Right cardiac atrium (tissue), 5 donors: ENCODE data around the gene KIR2DL1. TPM values are rescaled to one million over a fixed set of nuclear protein-coding genes. Genes with fewer than 3 reads are reported as not detected.
"Not testable (repeated sequence)": the region's sequence is repeated elsewhere in the genome, so short reads cannot be mapped to it uniquely, and the experiment has no call there.

Experiments
- ATAC-seq, 2 donors: fragments of 200-7000 bp; cut with Tn5 transposase; one replicate each; pipeline versions ENCODE4 v1.8.0 to v1.9.1; 2020; ENCODE audit warnings: moderate library complexity in 2 of 2, mild to moderate bottlenecking in 1 of 2
- DNase-seq, 3 donors: peaks; one replicate each; pipeline ENCODE4 v3.0.0-alpha.2; 2020
- H3K27ac ChIP-seq: one replicate; pipeline ENCODE4 v1.5.1; 2013; ENCODE audit warnings: mild to moderate bottlenecking, low read length, control low read depth, moderate library complexity
- H3K27me3 ChIP-seq: one replicate; pipeline ENCODE4 v1.6.1; 2013; ENCODE audit not compliant: control insufficient read depth, insufficient read depth
- H3K4me1 ChIP-seq: one replicate; pipeline ENCODE4 v1.6.1; 2013; ENCODE audit warnings: low read length; ENCODE audit not compliant: control insufficient read depth, insufficient read depth
- H3K4me3 ChIP-seq: one replicate; pipeline ENCODE4 v1.5.1; 2013; ENCODE audit warnings: low read length, control low read depth
- H3K9me3 ChIP-seq: one replicate; pipeline ENCODE4 v1.6.1; 2013; ENCODE audit warnings: low read length; ENCODE audit not compliant: control insufficient read depth
- WGBS: extraction: QIAGEN DNeasy Blood & Tissue Kit; methylation state at CpG from one replicate; pipeline ENCODE4 v1.1.7; 2013; 5-methylcytosine and 5-hydroxymethylcytosine counted together
- intact Hi-C, 4 donors: fragments of 100-400 bp; cut with DNase I; formaldehyde crosslinking; loops; one replicate each; pipeline versions ENCODE4 v1.11.0 to v1.14.0; 2022 to 2023
- polyA plus RNA-seq: library from polyadenylated mRNA; stranded (reverse); fragments of 200-250 nt; gene quantifications from one replicate; pipeline ENCODE4 v1.2.3, GENCODE V29; 2013
- total RNA-seq, 4 donors: library from RNA; stranded (reverse); fragmentation: NEBNext Ultra II Directional; extraction: Animal tissue kit (Norgen Biotek cat#: 25700); gene quantifications; one replicate each; pipeline ENCODE4 v1.2.1, GENCODE V29; 2021
- donor health status: healthy with polysubstance abuse.
- donor health status: DM: no; HTN: yes; CAD: no.
- donor health status: DM: no; HTN: no; CAD: no.
- donor health status: DM: no; HTN: yes; CAD: no; lungs with severe emphysema.
- donor health status: DM: yes; HTN: yes; CAD: no.

Gene KIR2DL1
- total and polyA plus RNA-seq, 5 donors = 0.11 TPM; not detected in 4

- ATAC-seq, H3K4me3 ChIP-seq, H3K27me3 ChIP-seq, H3K4me1 ChIP-seq, H3K9me3 ChIP-seq, intact Hi-C loops, H3K27ac ChIP-seq, DNase-seq: not testable (repeated sequence)
- 71% methylated on average over 13 of the region's 15 CpGs for WGBS
These were observed 1.7 kb downstream of the KIR2DL1 start for GRCh38 chr19:54771018-54771960.

- ATAC-seq, H3K4me3 ChIP-seq, H3K27me3 ChIP-seq, intact Hi-C loops, H3K27ac ChIP-seq, H3K9me3 ChIP-seq, DNase-seq, H3K4me1 ChIP-seq: not testable (repeated sequence)
- WGBS = 41% methylated on average over 2 of the region's 2 CpGs
These were observed 3.1 kb downstream of the KIR2DL1 start for GRCh38 chr19:54772666-54773065.

GRCh38 chr19:54775095-54775815 lies 5.7 kb downstream of the KIR2DL1 start:
- 69% methylated on average over 12 of the region's 12 CpGs for WGBS
- ATAC-seq, H3K27ac ChIP-seq, DNase-seq, H3K4me1 ChIP-seq, H3K27me3 ChIP-seq, intact Hi-C loops, H3K4me3 ChIP-seq, H3K9me3 ChIP-seq: not testable (repeated sequence)

GRCh38 chr19:54775830-54776229 lies 6.2 kb downstream of the KIR2DL1 start:
- H3K4me1 ChIP-seq, H3K27me3 ChIP-seq, H3K9me3 ChIP-seq, ATAC-seq, H3K4me3 ChIP-seq, H3K27ac ChIP-seq, intact Hi-C loops, DNase-seq: not testable (repeated sequence)
- WGBS = 60% methylated on average over 8 of the region's 8 CpGs

GRCh38 chr19:54777851-54778250 lies 8.3 kb downstream of the KIR2DL1 start:
- DNase-seq, H3K4me3 ChIP-seq, H3K27ac ChIP-seq, H3K4me1 ChIP-seq, H3K9me3 ChIP-seq, ATAC-seq, H3K27me3 ChIP-seq, intact Hi-C loops: not testable (repeated sequence)
- 35% methylated on average over 3 of the region's 4 CpGs for WGBS

GRCh38 chr19:54778896-54779295 lies 9.3 kb downstream of the KIR2DL1 start:
- H3K27ac ChIP-seq, DNase-seq, H3K4me1 ChIP-seq, H3K4me3 ChIP-seq, H3K27me3 ChIP-seq, H3K9me3 ChIP-seq, ATAC-seq, intact Hi-C loops: not testable (repeated sequence)
- 46% methylated on average over 7 of the region's 7 CpGs for WGBS

- H3K27ac ChIP-seq, DNase-seq, H3K9me3 ChIP-seq, H3K27me3 ChIP-seq, intact Hi-C loops, H3K4me3 ChIP-seq, ATAC-seq, H3K4me1 ChIP-seq: not testable (repeated sequence)
- 64% methylated on average over 4 of the region's 4 CpGs for WGBS
These were observed 13.3 kb downstream of the KIR2DL1 start for GRCh38 chr19:54782916-54783315.

- H3K4me3 ChIP-seq, H3K4me1 ChIP-seq, H3K27me3 ChIP-seq, H3K9me3 ChIP-seq, DNase-seq, H3K27ac ChIP-seq, intact Hi-C loops, ATAC-seq: not testable (repeated sequence)
- 82% methylated on average over 24 of the region's 24 CpGs for WGBS
These were observed 16.6 kb downstream of the KIR2DL1 start for GRCh38 chr19:54786091-54786723.

- H3K27me3 ChIP-seq, H3K4me1 ChIP-seq, DNase-seq, intact Hi-C loops, H3K27ac ChIP-seq, ATAC-seq, H3K9me3 ChIP-seq, H3K4me3 ChIP-seq: not testable (repeated sequence)
- WGBS = 68% methylated on average over 6 of the region's 6 CpGs
These were observed 18.6 kb downstream of the KIR2DL1 start for GRCh38 chr19:54788154-54788553.

- H3K4me1 ChIP-seq = no peaks in the 10 kb centered on the region
- 59% methylated on average over 5 of the region's 5 CpGs for WGBS
- H3K27me3 ChIP-seq = no peaks in the 10 kb centered on the region
- H3K27ac ChIP-seq = no peak overlapping the region
- DNase-seq = no peak
- no peaks in the 10 kb centered on the region for H3K9me3 ChIP-seq
- intact Hi-C loops = no loop called here
- no peak for ATAC-seq
- no peak overlapping the region for H3K4me3 ChIP-seq
These were observed 21.1 kb downstream of the KIR2DL1 start for GRCh38 chr19:54790711-54791110.

- Histone ChIP-seq H3K27me3 (no peaks in the 10 kb centered on the region), H3K4me3 (no peak overlapping the region), H3K4me1 (no peaks in the 10 kb centered on the region), H3K9me3 (no peaks in the 10 kb centered on the region), H3K27ac (no peak overlapping the region)
- no peak for ATAC-seq
- 77% methylated on average over 6 of the region's 6 CpGs for WGBS
- DNase-seq = no peak
- intact Hi-C loops = no loop called here
These were observed 21.9 kb downstream of the KIR2DL1 start for GRCh38 chr19:54791476-54791875.
